Suprapubic skin (tissue), 4 donors: ENCODE measurements around the gene MYL7. TPM values are rescaled to one million over a fixed set of nuclear protein-coding genes. Genes with fewer than 3 reads are reported as not detected.

Source experiments
- DNase-seq, 2 donors: peaks; one replicate each; pipeline ENCODE4 v3.0.0-alpha.2; 2019; ENCODE audit warnings: low spot score in 2 of 2
- H3K27ac ChIP-seq: fragments of 200-600 bp; sonication (generic); one replicate; pipeline ENCODE4 v1.5.1; 2019
- H3K27me3 ChIP-seq: fragments of 200-600 bp; sonication (generic); one replicate; pipeline ENCODE4 v1.5.1; 2019
- H3K36me3 ChIP-seq: fragments of 200-600 bp; sonication (generic); one replicate; pipeline ENCODE4 v1.5.1; 2019
- H3K4me1 ChIP-seq: fragments of 200-600 bp; sonication (generic); one replicate; pipeline ENCODE4 v1.5.1; 2019
- H3K4me3 ChIP-seq: fragments of 200-600 bp; sonication (generic); one replicate; pipeline ENCODE4 v1.5.1; 2019; ENCODE audit warnings: mild to moderate bottlenecking
- H3K9me3 ChIP-seq: fragments of 200-600 bp; sonication (generic); one replicate; pipeline ENCODE4 v1.5.1; 2019
- EP300 ChIP-seq: sonication (generic); formaldehyde crosslinking; IDR thresholded peaks from one replicate; pipeline ENCODE4 v1.6.1; 2017; ENCODE audit warnings: antibody characterized with exemption
- POLR2A ChIP-seq, 2 donors: fragments of 450-650 bp; IDR thresholded peaks; one replicate each; pipeline ENCODE4 v1.6.1; 2017; ENCODE audit warnings: antibody characterized with exemption in 2 of 2, mild to moderate bottlenecking in 2 of 2, moderate library complexity in 2 of 2
- POLR2AphosphoS5 ChIP-seq, 3 donors: sonication (generic); formaldehyde crosslinking; IDR thresholded peaks; one replicate each; pipeline ENCODE4 v1.6.1; 2017; ENCODE audit warnings: antibody characterized with exemption in 3 of 3
- WGBS: methylation state at CpG from one replicate; pipeline ENCODE4 v1.1.5; 2018; 5-methylcytosine and 5-hydroxymethylcytosine counted together
- total RNA-seq, 4 donors: library from RNA; depleted of rRNA; stranded (reverse); fragments of >200 nt; gene quantifications; one replicate each; pipeline ENCODE4 v1.1.0, GENCODE V29; 2016
- TF ChIP-seq, protein P1 (sequence below), 2 donors: fragments of 200-600 bp in 1 of 2; fragments of 450-650 bp in 1 of 2; sonication (generic) in 1 of 2; IDR thresholded peaks; one replicate each; pipeline ENCODE4 v1.5.1; 2016 to 2019; ENCODE audit warnings: antibody characterized with exemption in 2 of 2, mild to moderate bottlenecking in 1 of 2, moderate library complexity in 1 of 2

Gene MYL7
- total RNA-seq, 4 donors from 2014 or later = not detected

DNA sequence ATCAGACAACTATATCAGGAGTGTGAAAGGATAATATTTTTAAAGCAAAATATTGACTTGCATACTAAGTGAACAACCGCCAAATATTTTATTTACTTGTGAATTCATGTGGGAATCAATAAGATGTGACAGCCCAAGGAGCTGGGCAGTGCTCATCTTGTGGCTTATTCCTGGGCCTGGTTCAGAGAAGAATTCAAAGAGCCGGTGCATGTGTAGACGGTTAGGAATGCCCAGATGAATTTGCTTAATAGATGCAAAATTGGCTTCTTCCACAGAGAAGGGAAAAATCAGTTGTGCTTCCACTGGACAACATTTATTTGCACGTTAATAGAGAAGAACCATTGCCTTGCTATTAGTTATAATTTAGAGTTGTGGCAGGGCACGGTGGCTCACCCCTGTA is 4.4 kb downstream of the MYL7 start:
- Histone ChIP-seq H3K27me3 (peaks cover 2% of the 10 kb centered on the region), H3K4me1 (no peaks in the 10 kb centered on the region), H3K36me3 (no peaks in the 10 kb centered on the region), H3K9me3 (no peaks in the 10 kb centered on the region), H3K4me3 (no peak overlapping the region), H3K27ac (no peak overlapping the region)
- TF ChIP-seq POLR2A (IDR thresholded peaks at IDR 0.05) (no peak), EP300 (no peak), POLR2AphosphoS5 (IDR thresholded peaks at IDR 0.05) (no peak)
- TF ChIP-seq, protein P1, sequence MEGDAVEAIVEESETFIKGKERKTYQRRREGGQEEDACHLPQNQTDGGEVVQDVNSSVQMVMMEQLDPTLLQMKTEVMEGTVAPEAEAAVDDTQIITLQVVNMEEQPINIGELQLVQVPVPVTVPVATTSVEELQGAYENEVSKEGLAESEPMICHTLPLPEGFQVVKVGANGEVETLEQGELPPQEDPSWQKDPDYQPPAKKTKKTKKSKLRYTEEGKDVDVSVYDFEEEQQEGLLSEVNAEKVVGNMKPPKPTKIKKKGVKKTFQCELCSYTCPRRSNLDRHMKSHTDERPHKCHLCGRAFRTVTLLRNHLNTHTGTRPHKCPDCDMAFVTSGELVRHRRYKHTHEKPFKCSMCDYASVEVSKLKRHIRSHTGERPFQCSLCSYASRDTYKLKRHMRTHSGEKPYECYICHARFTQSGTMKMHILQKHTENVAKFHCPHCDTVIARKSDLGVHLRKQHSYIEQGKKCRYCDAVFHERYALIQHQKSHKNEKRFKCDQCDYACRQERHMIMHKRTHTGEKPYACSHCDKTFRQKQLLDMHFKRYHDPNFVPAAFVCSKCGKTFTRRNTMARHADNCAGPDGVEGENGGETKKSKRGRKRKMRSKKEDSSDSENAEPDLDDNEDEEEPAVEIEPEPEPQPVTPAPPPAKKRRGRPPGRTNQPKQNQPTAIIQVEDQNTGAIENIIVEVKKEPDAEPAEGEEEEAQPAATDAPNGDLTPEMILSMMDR (IDR thresholded peaks at IDR 0.05) = no peak
- DNase-seq = no peak
- 78% methylated on average over 5 of the region's 5 CpGs for WGBS

DNA sequence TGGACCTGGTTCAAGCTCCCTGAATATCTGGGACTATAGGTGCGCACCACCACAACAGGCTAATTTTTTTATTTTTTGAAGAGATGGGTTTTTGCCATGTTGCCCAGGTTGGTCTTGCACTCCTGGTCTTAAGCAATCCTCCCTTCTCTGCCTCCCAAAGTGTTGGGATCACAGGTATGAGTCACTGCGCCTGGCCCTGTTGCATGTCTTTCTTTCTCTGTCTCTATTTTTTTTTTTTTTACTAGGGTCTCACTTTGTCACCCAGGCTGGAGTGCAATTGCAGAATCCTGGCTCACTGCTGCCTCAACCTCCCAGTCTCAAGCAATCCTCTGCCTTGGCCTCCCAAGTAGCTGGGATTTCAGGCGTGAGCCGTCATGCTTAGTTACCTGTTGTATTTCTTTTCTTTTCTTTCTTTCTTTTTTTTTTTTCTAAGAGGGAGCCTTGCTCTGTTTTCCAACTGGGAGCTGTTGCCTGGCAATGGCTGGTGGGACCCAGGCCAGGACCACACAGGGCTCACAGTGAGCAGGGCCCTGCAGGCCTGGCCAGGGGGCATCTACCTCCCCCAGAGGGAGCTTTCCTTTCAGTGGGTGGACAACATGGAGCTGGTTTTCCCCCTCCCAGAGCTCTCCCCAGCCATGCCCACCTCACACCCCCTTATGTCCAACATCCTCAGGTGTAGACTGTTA is 6.0 kb downstream of the MYL7 start:
- H3K4me3 ChIP-seq = no peak overlapping the region
- DNase-seq = no peak
- TF ChIP-seq POLR2AphosphoS5 (IDR thresholded peaks at IDR 0.05) (no peak), EP300 (no peak), POLR2A (IDR thresholded peaks at IDR 0.05) (no peak)
- TF ChIP-seq, protein P1 (IDR thresholded peaks at IDR 0.05) = no peak
- H3K4me1 ChIP-seq = no peaks in the 10 kb centered on the region
- no peaks in the 10 kb centered on the region for H3K27me3 ChIP-seq
- no peaks in the 10 kb centered on the region for H3K9me3 ChIP-seq
- no peaks in the 10 kb centered on the region for H3K36me3 ChIP-seq
- 95% methylated on average over 4 of the region's 4 CpGs for WGBS
- no peak overlapping the region for H3K27ac ChIP-seq

DNA sequence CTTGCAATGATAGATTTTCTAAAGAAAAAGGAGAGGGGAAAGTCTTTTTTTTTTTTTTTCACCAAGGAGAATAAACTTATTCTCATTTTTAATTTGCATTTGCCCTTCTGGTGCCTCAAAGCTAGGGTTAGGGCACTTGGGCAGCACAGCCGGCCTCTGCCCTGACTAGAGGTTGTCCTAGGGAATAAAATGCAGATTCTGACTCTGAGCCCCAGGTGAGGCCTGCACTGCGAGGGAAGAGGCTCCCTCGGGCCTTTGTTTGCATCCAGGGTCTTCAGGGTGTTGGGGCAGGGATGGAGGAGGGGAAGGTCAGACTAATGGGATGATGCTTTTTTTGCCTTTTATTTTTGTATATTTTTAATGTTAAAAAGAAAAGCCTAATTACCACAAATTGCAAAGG is 7.8 kb downstream of the MYL7 start:
- no peaks in the 10 kb centered on the region for H3K9me3 ChIP-seq
- no peaks in the 10 kb centered on the region for H3K36me3 ChIP-seq
- H3K4me3 ChIP-seq = no peak overlapping the region
- 59% methylated on average over 3 of the region's 3 CpGs for WGBS
- TF ChIP-seq, protein P1 (IDR thresholded peaks at IDR 0.05) = no peak
- TF ChIP-seq EP300 = no peak
- no peak for TF ChIP-seq POLR2AphosphoS5 (IDR thresholded peaks at IDR 0.05)
- no peak for TF ChIP-seq POLR2A (IDR thresholded peaks at IDR 0.05)
- no peak for DNase-seq
- no peak overlapping the region for H3K27ac ChIP-seq
- H3K27me3 ChIP-seq = no peaks in the 10 kb centered on the region
- no peaks in the 10 kb centered on the region for H3K4me1 ChIP-seq

DNA sequence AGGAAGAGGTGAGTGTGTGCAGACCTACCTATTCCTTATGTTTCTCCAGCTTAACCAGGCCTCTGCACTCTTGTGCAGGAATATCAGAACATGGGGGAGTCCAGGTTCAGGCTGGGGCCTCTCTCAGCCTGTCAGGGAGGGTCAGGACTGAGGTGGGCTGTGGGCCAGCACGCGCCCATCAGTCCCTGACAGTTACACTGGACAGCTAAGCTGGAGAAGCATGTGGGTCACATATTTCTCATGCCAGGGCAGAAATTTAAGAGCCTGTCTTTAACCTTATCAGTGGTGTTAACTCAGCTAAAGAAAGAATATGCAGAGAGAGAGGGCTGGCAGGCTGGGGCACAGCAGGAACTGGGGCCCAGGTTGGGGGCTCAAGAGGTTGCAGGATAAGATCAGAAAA is 9.1 kb downstream of the MYL7 start:
- H3K4me3 ChIP-seq = no peak overlapping the region
- H3K27me3 ChIP-seq = no peaks in the 10 kb centered on the region
- H3K4me1 ChIP-seq = no peaks in the 10 kb centered on the region
- H3K27ac ChIP-seq = no peak overlapping the region
- no peak for DNase-seq
- H3K36me3 ChIP-seq = no peaks in the 10 kb centered on the region
- TF ChIP-seq POLR2A (IDR thresholded peaks at IDR 0.05) = no peak
- TF ChIP-seq EP300 = no peak
- WGBS = 87% methylated on average over 2 of the region's 2 CpGs
- H3K9me3 ChIP-seq = no peaks in the 10 kb centered on the region

DNA sequence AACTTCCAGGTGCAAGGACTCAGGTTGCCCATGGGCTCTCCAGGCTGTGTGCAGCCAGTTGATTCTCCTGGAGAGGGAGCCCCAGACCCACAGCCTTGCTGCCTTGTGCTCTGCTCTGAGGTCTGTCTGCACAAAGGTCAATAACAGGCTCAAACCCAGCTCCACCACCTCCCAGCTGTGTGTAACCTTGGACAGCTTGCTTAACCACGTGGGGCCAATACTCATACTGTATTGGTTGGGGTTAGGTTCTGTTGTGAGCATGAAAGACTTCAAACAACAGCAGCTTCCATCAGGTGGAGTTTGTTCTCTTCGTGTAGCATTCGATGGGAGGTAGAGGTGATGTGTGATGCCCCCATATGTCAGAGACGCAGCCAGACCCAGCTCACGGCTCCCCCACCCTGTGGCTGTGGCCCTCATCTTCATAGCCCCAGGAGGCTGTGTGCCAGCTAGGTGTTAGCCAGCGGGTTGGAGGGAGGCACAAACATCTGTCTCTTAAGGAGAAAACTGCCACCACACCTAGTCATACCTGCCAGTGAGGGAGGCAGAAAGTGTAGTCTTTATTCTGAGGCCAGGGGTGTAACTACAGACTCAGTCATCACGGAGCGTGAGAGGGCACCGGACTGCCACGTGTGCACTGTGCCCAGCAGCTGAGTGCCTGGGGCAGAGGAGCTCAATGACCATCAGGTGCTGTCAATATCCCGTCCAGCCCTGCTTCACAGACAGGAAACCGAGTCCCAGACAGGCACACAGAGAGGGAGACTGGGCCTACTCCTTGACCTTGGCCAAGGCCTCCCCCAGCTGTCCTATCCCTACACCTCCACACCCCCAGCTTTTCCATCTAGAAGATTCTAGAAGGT is 9.7 kb downstream of the MYL7 start:
- no peaks in the 10 kb centered on the region for H3K9me3 ChIP-seq
- H3K4me1 ChIP-seq = no peaks in the 10 kb centered on the region
- no peaks in the 10 kb centered on the region for H3K27me3 ChIP-seq
- WGBS = 71% methylated on average over 12 of the region's 12 CpGs
- DNase-seq = no peak
- H3K4me3 ChIP-seq = no peak overlapping the region
- no peaks in the 10 kb centered on the region for H3K36me3 ChIP-seq
- no peak overlapping the region for H3K27ac ChIP-seq
- TF ChIP-seq POLR2A (IDR thresholded peaks at IDR 0.05) = no peak
- TF ChIP-seq POLR2AphosphoS5 (IDR thresholded peaks at IDR 0.05) = no peak
- TF ChIP-seq, protein P1 (IDR thresholded peaks at IDR 0.05) = no peak
- TF ChIP-seq EP300 = no peak
